ENCODE measurements around the gene FNDC3B. TPM values are rescaled to one million over a fixed set of nuclear protein-coding genes. Genes with fewer than 3 reads are reported as not detected.

FNDC3B gene
- total RNA-seq, 1 donor from 2014 or later, result 54.9 TPM

GRCh38 chr3:172188511-172188910, 149.1 kb downstream of the FNDC3B start:
- H3K27ac ChIP-seq, result no peak overlapping the region
- intact Hi-C loops (cut with DNase I), result no loop called here
- H3K27me3 ChIP-seq, result no peaks in the 10 kb centered on the region
- peaks cover 0 to 2% of the 10 kb centered on the region in 2 donors for H3K4me1 ChIP-seq
- TF ChIP-seq CTCF (IDR thresholded peaks at IDR 0.05), result no peak
- H3K9me3 ChIP-seq, result no peaks in the 10 kb centered on the region
- no peak for DNase-seq (ENCODE audit: low spot score in 2 of 2)
- H3K4me3 ChIP-seq, result no peak overlapping the region
- peaks cover 0 to 3% of the 10 kb centered on the region in 2 donors for H3K36me3 ChIP-seq

GRCh38 chr3:172189213-172189612, 149.8 kb downstream of the FNDC3B start:
- H3K36me3 ChIP-seq, result peaks cover 0 to 3% of the 10 kb centered on the region in 2 donors
- H3K4me1 ChIP-seq, result no peaks in the 10 kb centered on the region
- intact Hi-C loops (cut with DNase I), result no loop called here
- no peaks in the 10 kb centered on the region for H3K9me3 ChIP-seq
- no peak overlapping the region for H3K4me3 ChIP-seq
- no peak for TF ChIP-seq CTCF (IDR thresholded peaks at IDR 0.05)
- no peak overlapping the region for H3K27ac ChIP-seq
- DNase-seq (ENCODE audit: low spot score in 2 of 2), result no peak
- no peaks in the 10 kb centered on the region for H3K27me3 ChIP-seq

- Histone ChIP-seq H3K36me3 (peaks cover 0 to 3% of the 10 kb centered on the region in 2 donors), H3K9me3 (no peaks in the 10 kb centered on the region), H3K27me3 (no peaks in the 10 kb centered on the region), H3K27ac (no peak overlapping the region), H3K4me3 (no peak overlapping the region), H3K4me1 (peaks cover 0 to 2% of the 10 kb centered on the region in 2 donors)
- no peak for DNase-seq (ENCODE audit: low spot score in 2 of 2)
- intact Hi-C loops (cut with DNase I), result no loop called here
- TF ChIP-seq CTCF (IDR thresholded peaks at IDR 0.05), result no peak
Measured at GRCh38 chr3:172189987-172190603, 150.7 kb downstream of the FNDC3B start.

GRCh38 chr3:172190980-172191379, 151.6 kb downstream of the FNDC3B start:
- H3K27ac ChIP-seq, result no peak overlapping the region
- no peak for DNase-seq (ENCODE audit: low spot score in 2 of 2)
- H3K4me1 ChIP-seq, result peaks cover 0 to 2% of the 10 kb centered on the region in 2 donors
- intact Hi-C loops (cut with DNase I), result no loop called here
- no peak overlapping the region for H3K4me3 ChIP-seq
- no peaks in the 10 kb centered on the region for H3K27me3 ChIP-seq
- TF ChIP-seq CTCF (IDR thresholded peaks at IDR 0.05), result no peak
- H3K9me3 ChIP-seq, result no peaks in the 10 kb centered on the region
- peaks cover 0 to 3% of the 10 kb centered on the region in 2 donors for H3K36me3 ChIP-seq

- Histone ChIP-seq H3K27ac (no peak overlapping the region), H3K4me1 (peaks cover 0 to 2% of the 10 kb centered on the region in 2 donors), H3K27me3 (no peaks in the 10 kb centered on the region), H3K9me3 (no peaks in the 10 kb centered on the region), H3K36me3 (peaks cover 0 to 3% of the 10 kb centered on the region in 2 donors), H3K4me3 (no peak overlapping the region)
- TF ChIP-seq CTCF (IDR thresholded peaks at IDR 0.05), result no peak
- intact Hi-C loops (cut with DNase I), result no loop called here
- DNase-seq (ENCODE audit: low spot score in 2 of 2), result no peak
Measured at GRCh38 chr3:172191629-172192028, 152.3 kb downstream of the FNDC3B start.

Data from ascending aorta (tissue), 2 donors.